HG02642 (cell line): ENCODE measurements around the gene FANK1.
A peak's percentile ranks its signal among the peaks of the same experiment; 100 is the strongest.
"Not testable (repeated sequence)": the region's sequence is repeated elsewhere in the genome, so short reads cannot be mapped to it uniquely, and the experiment has no call there.

Source experiments
- ATAC-seq: cut with Tn5 transposase; IDR thresholded peaks from one replicate; pipeline ENCODE4 v1.9.1; 2021; ENCODE audit warnings: mild to moderate bottlenecking; ENCODE audit not compliant: unreplicated experiment, poor library complexity

FANK1 gene

GRCh38 chr10:126016156-126016805 is 119.9 kb downstream of the FANK1 start:
- no peak for ATAC-seq

DNA sequence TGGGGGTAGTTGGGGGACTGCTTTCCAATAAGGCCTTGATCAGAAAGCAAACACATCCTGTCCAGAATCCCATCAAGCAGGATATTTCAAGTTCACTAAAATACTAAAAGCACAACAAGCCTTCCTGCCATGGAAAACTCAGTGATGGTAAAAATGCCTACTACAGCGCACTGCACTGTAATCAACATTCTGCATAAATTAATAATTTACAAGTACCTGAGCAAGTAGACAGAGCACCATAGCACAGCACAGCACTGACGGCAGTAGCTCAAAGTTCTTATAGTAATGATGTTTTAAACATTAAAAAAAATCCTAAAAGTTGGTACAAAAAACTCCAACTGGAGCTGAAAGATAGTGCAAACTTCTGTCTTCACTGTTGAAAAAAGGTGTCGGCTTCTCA is 120.5 kb downstream of the FANK1 start:
- no peak for ATAC-seq

DNA sequence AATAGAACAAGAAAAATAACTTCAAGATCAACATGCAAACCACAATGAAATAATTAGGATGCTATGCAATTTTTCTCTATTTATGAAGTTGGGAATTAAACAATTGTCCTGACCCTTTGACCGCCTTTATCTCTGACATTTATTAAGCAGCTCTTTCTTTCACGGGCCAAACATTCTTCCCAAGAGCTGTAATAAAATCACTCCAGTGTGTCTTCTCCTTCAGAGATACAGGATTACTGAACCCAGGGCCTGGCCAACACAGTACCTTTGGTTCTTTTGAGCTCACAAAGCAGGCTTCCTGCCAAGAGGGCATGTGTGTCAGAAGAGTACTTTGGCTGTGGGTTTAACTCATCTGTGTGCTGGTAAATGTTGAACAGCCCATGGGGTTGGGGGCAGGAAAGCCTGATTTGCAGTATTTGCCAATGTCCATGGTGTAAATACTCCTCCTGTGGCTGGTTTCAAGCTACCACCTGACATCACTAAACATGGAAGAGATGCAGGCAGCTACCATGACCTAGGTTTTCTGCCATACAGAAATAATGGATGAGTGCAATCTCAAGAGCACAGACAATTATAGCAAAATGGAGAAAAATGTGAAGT is 121.7 kb downstream of the FANK1 start:
- ATAC-seq = no peak

DNA sequence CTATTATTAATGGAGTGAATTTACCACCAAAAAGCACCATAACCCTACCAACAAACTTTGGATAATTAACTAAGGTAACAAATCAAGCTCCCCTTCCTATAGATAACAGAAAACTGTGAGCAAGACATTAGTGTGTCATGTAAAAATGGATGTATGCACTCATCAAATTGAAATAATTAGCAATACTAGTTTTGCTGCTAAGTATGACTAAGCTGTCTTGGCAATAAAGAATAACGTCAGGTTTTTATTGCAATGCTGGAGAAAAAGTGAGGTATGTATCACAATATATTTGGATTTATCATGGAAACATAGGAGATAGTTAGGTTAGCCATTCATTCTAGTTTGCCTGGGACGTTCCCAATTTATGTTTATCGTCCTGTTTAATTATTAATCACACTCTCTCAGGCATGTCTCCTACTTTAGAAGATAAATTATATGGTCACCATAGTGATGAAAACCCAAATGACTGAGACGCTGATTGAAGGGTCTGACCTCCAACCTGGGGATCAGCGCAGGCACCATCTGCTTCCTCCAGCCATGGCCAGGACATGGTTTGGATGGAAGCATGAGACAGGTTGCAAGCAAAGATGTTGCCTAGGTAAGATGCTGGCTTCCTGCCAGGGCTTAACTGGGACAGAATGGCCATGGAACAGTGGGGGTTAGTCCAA is 125.6 kb downstream of the FANK1 start:
- ATAC-seq = no peak

GRCh38 chr10:126022841-126023240 is 126.5 kb downstream of the FANK1 start:
- no peak for ATAC-seq

- ATAC-seq = no peak
Observed at GRCh38 chr10:126027692-126028091, 131.3 kb downstream of the FANK1 start.

GRCh38 chr10:126029999-126030398 is 133.6 kb downstream of the FANK1 start:
- no peak for ATAC-seq

DNA sequence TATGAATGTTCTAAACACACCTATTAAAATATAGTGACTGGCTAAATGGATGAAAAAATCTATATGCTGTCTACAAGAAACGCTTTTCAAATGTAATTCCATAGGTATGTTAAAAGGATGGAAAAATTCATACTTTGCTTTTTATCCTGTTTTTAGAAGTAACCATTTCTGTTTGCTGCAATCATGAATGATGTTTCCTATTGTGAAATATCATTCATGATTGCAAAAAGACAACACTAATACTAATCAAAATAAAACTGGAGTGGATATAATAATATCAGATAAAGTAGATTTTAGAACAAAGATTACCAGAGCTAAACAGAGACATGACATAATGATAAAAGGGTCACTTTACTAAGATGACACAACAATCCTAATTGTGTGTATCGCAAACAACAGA is 138.2 kb downstream of the FANK1 start:
- no peak for ATAC-seq

DNA sequence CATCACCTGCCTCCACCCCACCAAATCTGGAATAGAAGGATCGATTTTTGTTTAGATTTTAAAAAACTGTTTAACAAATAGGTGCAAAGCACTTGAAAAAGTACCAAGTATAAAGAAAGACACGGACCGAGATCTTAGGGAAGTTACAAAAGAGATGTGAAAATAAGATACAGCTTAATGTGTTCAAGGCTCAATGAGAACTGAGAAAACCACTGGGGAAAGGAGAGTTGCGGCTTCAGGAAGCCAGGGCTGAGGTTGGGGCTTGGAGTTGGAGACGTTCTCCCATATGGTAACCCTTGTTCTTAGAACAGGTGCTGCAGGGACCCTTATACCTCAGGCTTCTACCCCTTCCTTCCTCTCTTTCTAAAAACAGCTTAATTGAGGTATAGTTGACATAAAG is 140.2 kb downstream of the FANK1 start:
- no peak for ATAC-seq

DNA sequence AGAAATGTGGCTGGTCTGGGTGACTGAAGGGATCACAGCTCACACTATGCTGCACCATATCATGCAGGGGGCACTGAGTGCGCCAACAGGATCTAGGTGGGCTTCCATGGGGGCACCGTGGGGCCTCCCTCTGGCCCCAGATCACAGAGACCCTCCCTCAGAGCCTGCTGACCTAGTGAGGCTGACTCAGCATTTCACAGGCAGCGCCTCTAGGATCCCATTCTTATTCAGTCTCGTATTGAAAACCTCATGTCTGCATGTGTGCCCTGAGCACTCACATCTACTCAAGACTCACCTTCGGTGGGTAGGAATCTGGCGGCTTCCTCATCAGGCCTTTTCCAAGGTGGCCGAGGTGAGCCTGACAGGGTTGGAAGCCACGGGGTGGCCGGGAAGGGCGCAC is 141.6 kb downstream of the FANK1 start:
- ATAC-seq = no peak

DNA sequence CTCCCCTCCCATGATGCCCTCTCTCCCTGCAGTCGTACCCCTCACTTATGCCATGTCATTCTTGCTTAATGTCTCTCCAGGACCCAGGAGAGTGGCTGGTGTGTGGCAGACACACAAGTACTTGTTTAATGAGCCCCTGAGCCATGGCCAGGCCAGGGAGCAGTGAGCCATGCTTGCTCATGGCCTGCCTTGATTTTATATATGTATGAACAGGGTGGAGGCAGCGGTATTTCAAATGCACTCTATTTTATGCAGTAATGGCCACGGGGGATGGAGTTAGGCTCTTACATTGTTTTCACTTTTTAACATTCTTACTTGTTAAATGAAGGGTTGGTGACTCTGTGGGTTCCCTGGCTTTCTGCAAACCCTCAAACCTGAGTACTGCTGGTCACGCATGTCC is 144.8 kb downstream of the FANK1 start:
- no peak for ATAC-seq

GRCh38 chr10:126041804-126042231 is 145.5 kb downstream of the FANK1 start:
- ATAC-seq = peak; percentile 99

DNA sequence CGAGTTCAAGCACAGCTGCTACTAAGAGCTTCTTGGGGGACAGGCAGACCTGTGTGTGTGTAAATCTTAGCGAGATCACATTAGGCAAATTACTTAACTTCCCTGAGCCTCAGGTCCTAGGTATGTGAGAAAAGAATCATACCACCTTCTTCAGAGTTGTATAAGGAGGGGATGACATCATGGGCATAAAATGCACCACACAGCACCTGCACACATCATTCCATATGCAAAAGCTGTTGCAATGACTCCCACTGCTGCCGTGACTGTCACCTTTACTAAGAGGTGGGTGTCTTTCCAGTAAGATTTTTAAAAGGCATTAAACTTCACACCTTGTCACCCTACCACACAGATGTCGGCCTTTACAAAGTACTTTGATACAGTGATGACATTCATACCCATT is 146.0 kb downstream of the FANK1 start:
- no peak for ATAC-seq

DNA sequence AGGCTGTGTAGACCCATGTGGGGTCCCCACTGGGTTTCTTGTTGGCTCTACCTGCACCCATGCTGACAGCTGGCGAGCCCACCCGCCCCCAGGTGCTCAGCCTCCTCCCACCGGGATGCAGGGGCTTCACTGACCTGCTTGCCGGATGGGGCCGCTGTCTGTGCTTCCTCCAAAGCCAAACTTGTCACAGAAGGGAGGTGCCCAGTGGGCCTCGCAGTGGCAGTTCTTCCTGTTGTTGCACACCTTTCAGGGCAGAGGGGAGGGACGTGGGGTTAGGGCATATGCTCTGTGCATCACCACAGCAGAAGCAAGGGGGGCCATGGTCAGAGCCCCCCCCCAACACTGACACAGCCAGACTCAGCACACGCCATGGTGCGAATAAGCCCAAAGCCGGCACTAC is 146.5 kb downstream of the FANK1 start:
- ATAC-seq = no peak

GRCh38 chr10:126043389-126043788 is 147.0 kb downstream of the FANK1 start:
- no peak for ATAC-seq

- no peak for ATAC-seq
Observed at GRCh38 chr10:126045861-126046260, 149.5 kb downstream of the FANK1 start.

GRCh38 chr10:126046831-126047230 is 150.5 kb downstream of the FANK1 start:
- no peak for ATAC-seq

- not testable (repeated sequence) for ATAC-seq
Observed at GRCh38 chr10:126047749-126048148, 151.4 kb downstream of the FANK1 start.

GRCh38 chr10:126049759-126050700 is 153.7 kb downstream of the FANK1 start:
- ATAC-seq = no peak

DNA sequence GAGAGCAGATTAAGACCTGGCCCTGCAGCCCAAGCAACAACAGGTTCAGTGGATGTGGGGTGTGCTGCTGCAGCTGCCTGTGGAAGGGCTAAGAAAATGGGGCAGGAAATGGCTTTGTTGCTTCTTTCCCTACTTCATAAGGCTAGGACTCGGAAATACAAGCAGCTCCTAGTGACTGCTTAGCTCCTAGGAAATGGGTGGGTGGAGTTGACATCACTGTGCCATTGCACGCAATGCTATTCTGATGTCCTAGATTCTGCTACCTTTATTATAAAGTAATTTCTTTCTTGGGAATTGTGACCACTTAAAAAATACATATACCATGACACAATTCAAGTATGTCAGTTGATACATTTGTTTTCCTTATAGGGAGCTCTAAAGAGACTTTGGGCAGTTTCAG is 155.8 kb downstream of the FANK1 start:
- no peak for ATAC-seq

- ATAC-seq = no peak
Observed at GRCh38 chr10:126054191-126054590, 157.8 kb downstream of the FANK1 start.
